C4-2B (cell line): ENCODE results near the gene BUD31.

Source experiments
- CTCF ChIP-seq: fragments of 450-650 bp; conservative IDR thresholded peaks from 2 replicates; pipeline ENCODE4 v1.5.1; 2017; ENCODE audit warnings: mild to moderate bottlenecking
- ZFX ChIP-seq: fragments of 450-650 bp; IDR thresholded peaks from 2 replicates; pipeline ENCODE4 v1.6.1; 2017

DNA sequence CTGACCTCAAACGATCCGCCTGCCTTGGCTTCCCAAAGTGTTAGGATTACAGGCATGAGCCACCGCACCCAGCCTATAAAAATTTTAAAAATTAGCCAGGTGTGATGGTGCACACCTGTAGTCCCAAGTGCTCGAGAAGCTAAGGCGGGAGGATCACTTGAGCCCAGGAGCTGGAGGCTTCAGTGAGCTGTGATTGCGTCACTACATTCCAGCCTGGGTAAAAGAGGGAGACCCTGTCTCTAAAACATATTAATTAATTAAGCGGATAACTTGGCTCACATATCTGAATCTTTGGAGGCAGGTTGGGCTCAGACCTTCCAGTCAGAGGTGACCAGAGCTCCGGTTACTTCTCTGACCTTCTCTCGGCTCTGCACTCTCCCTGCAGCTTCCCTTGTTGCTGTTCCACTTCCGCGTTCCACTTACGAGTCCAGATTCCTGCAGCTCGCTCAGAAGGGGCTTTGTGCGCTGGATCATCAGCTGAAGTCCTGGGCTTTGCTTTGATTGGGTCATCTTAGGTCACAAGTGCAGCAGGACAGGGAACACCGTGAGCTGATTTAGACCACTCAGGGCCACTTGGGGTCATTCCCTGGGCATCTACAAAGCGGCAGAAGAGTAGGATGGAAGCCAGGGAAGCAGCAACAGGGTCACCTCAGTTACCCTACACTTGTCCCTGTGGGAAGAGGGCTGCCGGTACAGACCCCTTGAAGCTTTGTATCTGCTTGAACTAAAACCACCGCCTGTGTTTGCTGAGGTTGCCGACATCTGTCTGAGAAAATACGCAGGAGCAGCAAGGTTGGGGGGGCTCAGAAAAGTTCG is 36.3 kb upstream of the BUD31 start:
- TF ChIP-seq CTCF (no peak), ZFX (no peak)
